Glutamatergic neuron (in vitro differentiated cells): ENCODE results near the gene EFNA4. TPM values are rescaled to one million over a fixed set of nuclear protein-coding genes. Genes with fewer than 3 reads are reported as not detected.

ENCODE experiments used
- DNase-seq: peaks from one replicate; pipeline ENCODE4 v3.0.0; 2022
- H3K27ac Mint-ChIP-seq: one replicate; pipeline ENCODE4 v1.8.0; 2020; ENCODE audit warnings: mild to moderate bottlenecking, mixed read lengths, inconsistent platforms; ENCODE audit not compliant: unreplicated experiment
- H3K27me3 Mint-ChIP-seq: one replicate; pipeline ENCODE4 v1.8.0; 2020; ENCODE audit warnings: mild to moderate bottlenecking, moderate library complexity, mixed read lengths, inconsistent platforms; ENCODE audit not compliant: unreplicated experiment
- H3K36me3 Mint-ChIP-seq: one replicate; pipeline ENCODE4 v1.8.0; 2020; ENCODE audit warnings: mild to moderate bottlenecking, mixed read lengths, inconsistent platforms; ENCODE audit not compliant: unreplicated experiment
- H3K4me1 Mint-ChIP-seq: one replicate; pipeline ENCODE4 v1.8.0; 2020; ENCODE audit warnings: mild to moderate bottlenecking, low read depth, mixed read lengths, inconsistent platforms; ENCODE audit not compliant: unreplicated experiment
- H3K4me3 Mint-ChIP-seq: one replicate; pipeline ENCODE4 v1.8.0; 2020; ENCODE audit warnings: mild to moderate bottlenecking, mixed read lengths, inconsistent platforms; ENCODE audit not compliant: unreplicated experiment
- H3K9me3 Mint-ChIP-seq: one replicate; pipeline ENCODE4 v1.8.0; 2020; ENCODE audit warnings: mild to moderate bottlenecking, moderate library complexity, mixed read lengths, inconsistent platforms; ENCODE audit not compliant: unreplicated experiment
- total RNA-seq: library from RNA; stranded (reverse); fragmentation: NEBNext Ultra II Directional; extraction: Animal tissue kit (Norgen Biotek cat#: 25700); gene quantifications from one replicate; pipeline ENCODE4 v1.2.1, GENCODE V29; 2021; ENCODE audit not compliant: unreplicated experiment
- TF ChIP-seq, protein P1 (sequence below): fragments of 200-600 bp; sonication (generic); IDR thresholded peaks from one replicate; pipeline ENCODE4 v1.5.0; 2021; ENCODE audit not compliant: partially characterized antibody, unreplicated experiment

EFNA4 gene
- total RNA-seq, 1 donor from 2014 or later: 2.9 TPM

DNA sequence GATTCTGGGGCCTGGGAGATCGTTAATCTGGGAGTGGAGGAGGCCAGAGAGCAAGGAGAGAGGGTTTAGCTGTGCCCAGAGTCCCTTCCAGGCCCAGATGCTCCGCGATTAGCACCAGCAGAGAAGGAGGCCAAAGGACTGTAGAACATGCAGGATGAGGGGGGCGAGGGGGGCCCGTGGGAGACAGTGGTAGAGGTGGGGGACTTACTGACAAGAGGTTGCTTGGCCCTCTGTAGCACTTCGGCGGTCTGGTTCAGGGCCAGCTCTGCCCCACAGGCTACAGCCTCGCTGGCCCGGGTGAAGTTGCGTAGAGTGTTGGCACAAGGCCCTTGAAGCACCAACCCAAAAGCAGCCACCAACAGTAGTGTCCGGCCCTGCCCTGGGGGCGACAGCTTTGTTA is 30.7 kb upstream of the EFNA4 start:
- Mint-ChIP-seq H3K4me1 (no peaks in the 10 kb centered on the region), H3K27ac (no peak overlapping the region), H3K27me3 (peaks cover 7% of the 10 kb centered on the region), H3K4me3 (no peak overlapping the region), H3K36me3 (no peaks in the 10 kb centered on the region), H3K9me3 (peaks cover 10% of the 10 kb centered on the region)
- no peak for DNase-seq
- TF ChIP-seq, protein P1, sequence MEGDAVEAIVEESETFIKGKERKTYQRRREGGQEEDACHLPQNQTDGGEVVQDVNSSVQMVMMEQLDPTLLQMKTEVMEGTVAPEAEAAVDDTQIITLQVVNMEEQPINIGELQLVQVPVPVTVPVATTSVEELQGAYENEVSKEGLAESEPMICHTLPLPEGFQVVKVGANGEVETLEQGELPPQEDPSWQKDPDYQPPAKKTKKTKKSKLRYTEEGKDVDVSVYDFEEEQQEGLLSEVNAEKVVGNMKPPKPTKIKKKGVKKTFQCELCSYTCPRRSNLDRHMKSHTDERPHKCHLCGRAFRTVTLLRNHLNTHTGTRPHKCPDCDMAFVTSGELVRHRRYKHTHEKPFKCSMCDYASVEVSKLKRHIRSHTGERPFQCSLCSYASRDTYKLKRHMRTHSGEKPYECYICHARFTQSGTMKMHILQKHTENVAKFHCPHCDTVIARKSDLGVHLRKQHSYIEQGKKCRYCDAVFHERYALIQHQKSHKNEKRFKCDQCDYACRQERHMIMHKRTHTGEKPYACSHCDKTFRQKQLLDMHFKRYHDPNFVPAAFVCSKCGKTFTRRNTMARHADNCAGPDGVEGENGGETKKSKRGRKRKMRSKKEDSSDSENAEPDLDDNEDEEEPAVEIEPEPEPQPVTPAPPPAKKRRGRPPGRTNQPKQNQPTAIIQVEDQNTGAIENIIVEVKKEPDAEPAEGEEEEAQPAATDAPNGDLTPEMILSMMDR: no peak

DNA sequence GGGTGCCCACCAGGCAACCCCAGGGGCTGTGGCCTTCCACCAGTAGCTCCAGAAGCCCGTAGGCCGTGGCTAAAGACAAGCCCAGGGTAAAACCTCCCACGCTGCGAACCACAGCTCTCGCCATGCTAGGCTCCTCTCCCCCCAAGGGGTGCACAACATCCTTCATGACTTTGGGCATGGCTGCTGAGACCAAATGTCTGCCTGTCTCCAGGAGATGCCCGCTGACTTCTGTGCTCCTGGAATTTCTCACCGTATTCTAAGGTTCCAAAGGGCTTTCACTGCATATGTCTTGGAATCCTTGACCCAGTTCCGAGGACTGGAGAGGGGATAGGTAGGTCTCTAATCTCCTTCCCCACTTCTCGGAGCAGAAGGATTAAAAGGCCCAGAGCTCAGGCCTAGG is 30.0 kb upstream of the EFNA4 start, which contains the start of the genes DCST1 and DCST2:
DCST1 (plus strand) TSS at position 301 of the 400 bp plus-strand sequence. CDS start 213 bp downstream, outside the sequence.
DCST2 (minus strand) TSS at position 258 of the 400 bp plus-strand sequence; CDS start at position 178, 80 bp downstream.
- Mint-ChIP-seq H3K36me3 (no peaks in the 10 kb centered on the region), H3K9me3 (peaks cover 10% of the 10 kb centered on the region), H3K27ac (no peak within 1 kb of the TSS), H3K4me1 (no peaks in the 10 kb centered on the region), H3K27me3 (peaks cover 7% of the 10 kb centered on the region), H3K4me3 (no peak within 1 kb of the TSS)
- no peak for DNase-seq
- TF ChIP-seq, protein P1: no peak

DNA sequence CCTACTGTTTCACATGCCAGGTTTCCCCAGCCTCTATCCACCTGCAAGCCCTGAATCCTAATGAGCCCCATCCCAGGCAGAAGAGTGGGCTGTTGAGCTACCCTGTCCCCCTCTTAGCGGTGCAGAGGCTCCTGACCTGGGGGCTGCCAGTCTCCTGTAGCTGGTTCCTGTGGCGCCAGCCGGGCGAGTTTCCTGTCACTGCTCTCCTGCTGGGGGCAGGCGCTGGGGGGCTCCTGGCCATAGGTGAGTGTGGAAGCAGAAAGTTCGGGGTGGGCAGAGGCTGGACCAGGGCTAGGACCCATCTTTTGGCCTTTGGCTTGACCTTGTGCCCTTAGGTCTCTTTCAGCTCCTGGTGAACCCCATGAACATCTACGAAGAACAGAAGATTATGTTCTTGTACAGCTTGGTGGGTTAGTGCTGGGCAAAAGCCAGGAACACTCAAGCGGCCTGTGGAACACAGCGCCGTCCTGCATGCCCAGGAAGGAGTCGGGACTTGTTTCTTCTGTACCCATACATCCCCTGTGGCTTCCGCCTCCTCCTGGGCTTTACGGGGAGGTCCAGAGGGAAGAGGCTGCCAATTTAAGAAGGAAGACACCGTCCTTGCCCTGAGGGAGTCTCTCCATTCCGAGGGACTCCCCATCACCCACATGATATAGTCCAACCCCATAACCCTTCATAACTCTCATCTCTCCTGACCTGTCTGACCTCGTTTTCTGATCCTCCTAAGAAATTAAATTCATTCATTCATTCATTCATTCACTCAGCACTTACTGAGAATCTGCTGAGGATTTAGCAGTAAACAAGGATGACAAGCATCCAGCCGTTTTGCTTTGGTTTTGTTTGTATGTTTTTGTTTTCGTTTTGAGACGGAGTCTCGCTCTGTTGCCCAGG is 29.0 kb upstream of the EFNA4 start:
- no peak for DNase-seq
- H3K27me3 Mint-ChIP-seq: peaks cover 4% of the 10 kb centered on the region
- peaks cover 8% of the 10 kb centered on the region for H3K9me3 Mint-ChIP-seq
- H3K4me3 Mint-ChIP-seq: no peak overlapping the region
- no peaks in the 10 kb centered on the region for H3K4me1 Mint-ChIP-seq
- H3K36me3 Mint-ChIP-seq: no peaks in the 10 kb centered on the region
- no peak overlapping the region for H3K27ac Mint-ChIP-seq
- TF ChIP-seq, protein P1: no peak

DNA sequence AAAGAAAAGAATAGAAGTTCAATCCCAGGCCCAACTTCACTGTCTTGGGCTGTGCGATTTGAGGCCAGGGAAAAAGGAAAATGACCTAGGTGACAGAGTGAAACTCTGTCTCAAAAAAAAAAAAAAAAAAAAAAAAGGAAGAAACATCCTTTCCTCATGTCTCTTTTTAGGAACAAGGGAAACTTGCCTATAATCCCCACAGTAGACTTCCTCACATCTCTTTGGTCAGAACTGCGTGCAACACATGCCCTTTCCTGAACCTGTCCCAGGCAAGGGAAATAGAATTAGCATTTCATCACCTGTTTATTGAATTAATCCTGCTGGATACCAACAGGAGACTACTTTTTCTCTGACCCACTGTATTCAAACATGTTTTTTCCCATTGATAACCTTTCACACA is 27.6 kb upstream of the EFNA4 start:
- H3K4me3 Mint-ChIP-seq: no peak overlapping the region
- DNase-seq: no peak
- H3K9me3 Mint-ChIP-seq: peaks cover 8% of the 10 kb centered on the region
- H3K27me3 Mint-ChIP-seq: peaks cover 4% of the 10 kb centered on the region
- no peaks in the 10 kb centered on the region for H3K36me3 Mint-ChIP-seq
- no peaks in the 10 kb centered on the region for H3K4me1 Mint-ChIP-seq
- H3K27ac Mint-ChIP-seq: no peak overlapping the region
- TF ChIP-seq, protein P1: no peak

DNA sequence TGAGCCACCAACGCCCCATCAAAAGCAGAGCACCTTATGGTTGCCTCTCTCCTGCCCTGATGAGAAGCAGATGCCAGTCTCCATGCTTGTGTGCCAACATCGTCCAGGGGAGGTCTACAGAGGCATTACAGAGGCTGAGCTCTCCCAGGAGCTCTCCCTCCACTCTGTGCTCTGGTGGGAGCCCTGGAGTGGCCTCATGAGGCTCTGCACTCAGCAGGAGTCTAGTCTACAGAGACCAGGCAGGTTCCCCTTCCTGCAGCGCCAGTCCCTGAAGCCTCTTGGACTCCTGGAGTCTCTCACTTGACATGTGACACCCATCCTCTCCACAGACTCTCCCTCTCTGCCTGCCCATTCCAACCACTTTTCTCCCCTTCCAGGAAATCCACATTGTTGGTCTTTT is 26.5 kb upstream of the EFNA4 start:
- Mint-ChIP-seq H3K4me1 (no peaks in the 10 kb centered on the region), H3K36me3 (no peaks in the 10 kb centered on the region), H3K27ac (no peak overlapping the region), H3K4me3 (no peak overlapping the region), H3K27me3 (peaks cover 4% of the 10 kb centered on the region), H3K9me3 (peaks cover 8% of the 10 kb centered on the region)
- TF ChIP-seq, protein P1: no peak
- no peak for DNase-seq
